ACC112 (cell line): ENCODE results near the gene A3GALT2.

ENCODE experiments used
- H2AFZ ChIP-seq: fragments of 200-600 bp; sonication (generic); one replicate; pipeline ENCODE4 v1.6.0; 2017; ENCODE audit warnings: antibody characterized with exemption, low read length; ENCODE audit not compliant: unreplicated experiment
- H3K27ac ChIP-seq: fragments of 200-600 bp; sonication (generic); 2 replicates; pipeline ENCODE4 v1.5.1; 2014; ENCODE audit warnings: low read depth, mild to moderate bottlenecking, antibody characterized with exemption, low read length, moderate library complexity
- H3K27me3 ChIP-seq: fragments of 200-600 bp; sonication (generic); 2 replicates; pipeline ENCODE4 v1.6.1; 2014; ENCODE audit warnings: mild to moderate bottlenecking, antibody characterized with exemption, low read length, moderate library complexity, mixed read lengths; ENCODE audit not compliant: insufficient read depth
- H3K36me3 ChIP-seq: fragments of 200-600 bp; sonication (generic); 2 replicates; pipeline ENCODE4 v1.6.1; 2016; ENCODE audit warnings: mild to moderate bottlenecking, antibody characterized with exemption, low read length, moderate library complexity, mixed read lengths; ENCODE audit not compliant: insufficient read depth
- H3K4me1 ChIP-seq: fragments of 200-600 bp; sonication (generic); one replicate; pipeline ENCODE4 v1.6.1; 2016; ENCODE audit warnings: low read length, mixed read lengths; ENCODE audit not compliant: insufficient read depth, unreplicated experiment, control insufficient read depth
- H3K4me3 ChIP-seq: fragments of 200-600 bp; sonication (generic); 2 replicates; pipeline ENCODE4 v1.5.1; 2014; ENCODE audit warnings: mild to moderate bottlenecking, low read depth, low read length
- H3K79me2 ChIP-seq: fragments of 200-600 bp; sonication (generic); one replicate; pipeline ENCODE4 v1.6.0; 2016; ENCODE audit warnings: low read length; ENCODE audit not compliant: control insufficient read depth, unreplicated experiment, insufficient read depth

Gene A3GALT2

DNA sequence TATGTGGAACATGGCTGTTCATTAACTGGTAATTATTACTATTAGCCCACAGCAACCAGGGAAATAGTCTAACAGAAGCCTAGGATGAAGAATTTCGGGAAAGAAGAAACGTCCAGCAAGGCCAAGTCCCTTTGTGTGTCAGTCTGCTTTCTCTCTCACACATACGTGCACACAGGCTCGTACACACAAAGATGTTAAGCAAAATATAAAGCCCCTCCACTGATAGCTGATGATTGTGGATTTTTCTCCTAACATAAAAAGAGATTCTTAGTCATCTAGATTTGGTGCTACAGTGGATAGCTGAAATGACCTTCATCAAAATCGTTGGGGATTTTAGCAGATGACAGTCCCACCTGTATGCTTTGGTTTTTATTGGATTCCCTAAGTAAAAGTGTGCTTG lies 42.1 kb upstream of the A3GALT2 start:
- Histone ChIP-seq H3K27ac (no peak overlapping the region), H3K27me3 (no peaks in the 10 kb centered on the region), H3K4me3 (no peak overlapping the region), H3K36me3 (peaks cover 25% of the 10 kb centered on the region; the same call in 1 of the 2 replicates), H3K79me2 (no peaks in the 10 kb centered on the region), H3K4me1 (peaks cover 9% of the 10 kb centered on the region), H2AFZ (no peak overlapping the region)

DNA sequence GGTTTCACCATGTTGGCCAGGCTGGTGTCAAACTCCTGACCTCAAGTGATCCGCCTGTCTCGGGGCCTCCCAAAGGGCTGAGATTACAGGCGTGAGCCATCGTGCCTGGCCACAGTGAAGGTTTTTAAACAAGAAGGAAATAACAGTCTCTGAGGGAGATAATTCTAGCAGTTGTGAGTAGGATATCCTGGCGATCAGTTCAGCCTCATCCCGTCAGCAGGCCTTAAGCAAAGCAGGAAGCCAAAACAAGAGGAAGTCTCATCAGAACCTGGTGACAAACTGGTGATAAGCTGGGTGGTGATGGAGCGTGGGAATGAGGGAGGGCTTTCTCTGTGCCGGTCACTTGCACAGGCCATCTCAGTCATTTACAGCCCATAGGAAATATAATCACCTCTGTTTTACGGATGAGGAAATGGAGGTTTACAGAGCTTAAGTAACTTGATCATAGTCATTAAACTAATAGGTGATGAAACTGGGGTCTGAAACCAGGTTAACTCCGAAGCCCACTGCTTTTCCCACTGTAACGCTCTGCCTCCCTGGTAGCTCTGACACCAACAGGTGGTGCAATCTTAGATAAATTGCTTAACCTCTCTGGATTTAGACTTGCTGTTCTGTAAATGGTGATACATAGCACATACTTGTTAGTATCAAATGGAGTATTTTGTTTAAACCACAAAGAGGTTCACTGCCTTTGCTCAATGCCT lies 40.8 kb upstream of the A3GALT2 start:
- Histone ChIP-seq H3K27me3 (no peaks in the 10 kb centered on the region), H3K4me1 (peaks cover 9% of the 10 kb centered on the region), H3K27ac (no peak overlapping the region), H3K36me3 (peaks cover 30% of the 10 kb centered on the region; the same call in 1 of the 2 replicates), H3K79me2 (no peaks in the 10 kb centered on the region), H3K4me3 (no peak overlapping the region), H2AFZ (no peak overlapping the region)

DNA sequence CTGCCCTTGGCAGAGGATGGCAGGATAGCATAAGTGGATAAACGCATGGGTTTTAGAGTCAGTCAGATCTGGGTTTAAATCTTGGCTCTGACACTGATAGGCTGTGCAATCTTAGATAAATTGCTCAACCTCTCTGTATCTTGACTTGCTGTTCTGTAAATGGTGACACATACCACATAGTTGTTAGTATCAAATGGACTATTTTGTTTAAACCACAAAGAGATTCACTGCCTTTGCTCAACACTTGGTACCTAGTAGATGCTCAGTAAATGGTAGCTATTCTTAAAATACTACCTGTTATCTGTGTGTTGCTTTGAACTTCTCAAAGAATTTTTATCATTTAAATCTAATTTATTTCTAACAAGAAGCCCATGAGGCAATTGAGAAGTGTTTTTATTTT lies 39.5 kb upstream of the A3GALT2 start:
- Histone ChIP-seq H3K27ac (no peak overlapping the region), H3K79me2 (no peaks in the 10 kb centered on the region), H3K36me3 (peaks cover 30% of the 10 kb centered on the region; the same call in 1 of the 2 replicates), H3K4me3 (no peak overlapping the region), H2AFZ (no peak overlapping the region), H3K4me1 (peaks cover 4% of the 10 kb centered on the region), H3K27me3 (no peaks in the 10 kb centered on the region)

DNA sequence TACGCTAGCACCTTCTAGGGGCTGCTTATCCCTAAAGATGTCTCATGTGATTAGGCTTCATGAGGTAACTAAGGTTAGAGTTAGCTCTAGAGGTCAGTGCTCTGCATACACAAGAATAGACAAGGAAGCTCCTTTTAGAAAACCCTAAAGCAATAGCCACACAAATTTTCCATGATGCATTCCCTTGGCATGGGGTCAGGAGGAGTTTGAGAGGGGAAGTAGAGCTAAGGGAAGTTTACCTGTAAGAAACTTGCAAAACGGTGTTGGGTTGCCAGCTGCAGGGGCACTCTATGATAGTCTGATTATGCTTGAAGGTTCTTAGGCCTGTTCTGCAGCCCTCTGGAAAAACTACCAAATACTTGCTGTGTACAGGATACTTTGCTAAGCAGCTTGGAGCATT lies 39.0 kb upstream of the A3GALT2 start:
- Histone ChIP-seq H3K27me3 (no peaks in the 10 kb centered on the region), H3K4me3 (no peak overlapping the region), H3K4me1 (no peaks in the 10 kb centered on the region), H3K27ac (no peak overlapping the region), H3K36me3 (peaks cover 29% of the 10 kb centered on the region; the same call in 1 of the 2 replicates), H2AFZ (no peak overlapping the region), H3K79me2 (no peaks in the 10 kb centered on the region)

DNA sequence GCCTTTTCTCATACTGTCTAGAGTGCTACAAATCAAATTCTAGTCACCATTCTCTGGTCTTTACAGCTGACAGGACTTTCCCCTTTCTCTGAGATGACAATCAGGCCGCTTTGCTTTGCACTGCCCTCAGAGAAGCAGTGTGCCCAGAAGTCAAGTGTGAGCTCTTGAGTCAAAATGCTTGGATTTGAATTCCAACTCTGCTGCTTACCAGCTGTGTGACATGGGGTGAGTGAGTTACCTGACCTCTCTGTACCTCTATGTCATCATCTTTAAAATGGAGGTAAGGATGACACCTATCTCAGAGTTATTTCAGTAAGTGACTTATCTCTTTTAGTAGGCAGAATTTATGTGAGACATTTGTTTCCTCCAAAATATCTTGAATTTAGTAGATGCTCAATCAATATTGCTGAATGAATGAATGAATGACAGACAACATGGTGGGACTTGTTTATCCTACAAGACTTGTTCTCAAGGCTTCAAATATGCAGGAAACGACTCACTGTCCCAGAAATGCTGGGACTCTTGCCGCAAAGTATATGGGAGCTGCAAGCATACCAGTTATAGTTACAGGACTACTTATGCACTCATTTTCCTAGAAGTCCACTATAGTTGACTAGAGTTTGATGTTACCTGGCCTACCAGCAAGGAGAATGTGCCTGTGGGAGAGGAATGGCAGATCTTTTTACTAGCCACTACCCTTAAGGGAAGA lies 38.1 kb upstream of the A3GALT2 start:
- Histone ChIP-seq H3K27me3 (no peaks in the 10 kb centered on the region), H3K79me2 (no peaks in the 10 kb centered on the region), H2AFZ (no peak overlapping the region), H3K4me1 (no peaks in the 10 kb centered on the region), H3K4me3 (no peak overlapping the region), H3K36me3 (peaks cover 24% of the 10 kb centered on the region; the same call in 1 of the 2 replicates), H3K27ac (no peak overlapping the region)

DNA sequence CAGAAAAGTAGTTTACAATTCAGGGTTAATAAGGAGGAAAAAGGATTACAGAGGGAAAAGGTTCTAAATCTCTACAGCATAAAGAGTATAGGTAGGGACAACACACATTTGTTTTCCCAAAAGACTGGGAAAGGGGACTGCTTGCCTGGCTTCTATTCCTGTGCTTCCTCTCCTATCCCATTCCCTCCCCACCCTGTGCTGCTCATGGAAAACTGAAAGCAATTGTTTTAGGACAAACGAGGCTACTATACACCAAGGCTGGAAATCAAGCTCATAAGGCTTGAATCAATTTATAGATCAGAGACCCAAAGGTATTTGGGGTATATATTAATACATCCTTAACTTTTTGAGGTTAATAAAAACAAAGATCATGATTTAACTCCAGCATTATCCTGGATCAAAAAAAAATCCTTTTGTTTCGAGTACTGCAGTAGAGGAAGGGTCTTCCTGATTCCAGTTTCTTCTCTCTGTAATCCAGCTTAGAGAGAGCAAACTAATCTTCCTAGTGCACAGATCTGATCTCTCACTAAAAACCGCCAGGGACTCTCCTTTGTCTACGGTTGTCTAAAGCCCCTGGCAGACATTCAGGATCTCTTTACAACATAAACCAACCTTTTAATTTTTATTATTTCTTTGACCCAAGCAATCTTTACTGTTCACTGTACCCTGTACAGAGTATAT lies 37.4 kb upstream of the A3GALT2 start:
- Histone ChIP-seq H3K36me3 (peaks cover 24% of the 10 kb centered on the region; the same call in 1 of the 2 replicates), H3K79me2 (no peaks in the 10 kb centered on the region), H3K4me1 (no peaks in the 10 kb centered on the region), H2AFZ (no peak overlapping the region), H3K27ac (no peak overlapping the region), H3K4me3 (no peak overlapping the region), H3K27me3 (no peaks in the 10 kb centered on the region)

DNA sequence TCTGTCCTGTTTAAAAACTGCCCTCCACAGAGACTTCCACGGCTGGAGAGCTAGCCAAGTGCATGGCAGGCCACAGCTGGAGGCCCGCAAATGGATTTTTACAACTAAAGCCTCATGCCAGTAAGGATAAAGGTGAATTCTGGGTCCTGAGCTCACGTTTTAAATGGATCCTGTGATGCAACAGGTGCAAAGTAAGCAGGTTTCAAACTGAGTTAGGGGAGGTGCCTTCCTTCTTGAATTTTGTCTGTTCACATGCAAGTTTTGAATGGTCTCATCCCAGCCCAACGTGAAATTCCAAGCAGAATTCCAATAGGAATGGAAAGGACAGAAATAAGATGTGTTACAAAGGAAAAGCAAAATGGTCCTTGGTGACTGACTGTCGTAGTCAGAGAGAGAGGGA lies 36.2 kb upstream of the A3GALT2 start:
- Histone ChIP-seq H2AFZ (no peak overlapping the region), H3K27me3 (no peaks in the 10 kb centered on the region), H3K4me3 (no peak overlapping the region), H3K27ac (no peak overlapping the region), H3K4me1 (no peaks in the 10 kb centered on the region), H3K79me2 (no peaks in the 10 kb centered on the region), H3K36me3 (peaks cover 24% of the 10 kb centered on the region; the same call in 1 of the 2 replicates)

DNA sequence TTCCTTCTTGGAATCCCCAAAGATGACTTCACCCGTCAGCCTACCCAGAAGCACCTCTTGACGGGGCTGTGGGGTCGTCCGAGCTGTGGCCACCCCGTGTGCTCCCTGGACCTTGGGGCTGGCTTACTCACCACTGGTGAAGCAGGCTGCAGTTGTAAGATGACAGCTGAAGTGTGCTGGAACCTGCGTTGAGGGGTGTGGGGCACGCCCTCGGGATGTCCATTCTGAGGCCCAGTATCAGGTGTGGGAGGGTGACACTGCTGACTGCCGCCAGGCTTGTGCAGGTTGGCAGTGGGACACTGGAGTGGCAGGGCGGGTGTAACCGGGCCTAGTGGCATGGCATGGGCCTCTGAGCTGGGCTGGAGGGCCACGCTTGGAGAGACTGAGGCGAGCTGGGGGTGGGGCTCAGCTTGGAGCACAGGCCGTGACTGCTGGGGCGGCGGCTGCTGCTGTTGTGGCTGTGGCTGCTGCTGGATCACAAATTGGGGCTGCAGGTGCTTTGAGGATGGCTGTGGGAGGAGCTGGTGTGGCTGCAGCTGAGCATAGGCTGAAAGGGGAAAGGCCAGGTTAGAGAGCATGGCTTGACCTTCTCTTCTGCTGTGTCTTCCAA lies 33.9 kb upstream of the A3GALT2 start:
- H3K4me3 ChIP-seq, result no peak overlapping the region
- peaks cover 10% of the 10 kb centered on the region for H3K4me1 ChIP-seq
- peaks cover 14% of the 10 kb centered on the region; the same call in 1 of the 2 replicates for H3K36me3 ChIP-seq
- no peak overlapping the region for H3K27ac ChIP-seq
- peaks cover 5% of the 10 kb centered on the region for H3K79me2 ChIP-seq
- H2AFZ ChIP-seq, result no peak overlapping the region
- H3K27me3 ChIP-seq, result no peaks in the 10 kb centered on the region

DNA sequence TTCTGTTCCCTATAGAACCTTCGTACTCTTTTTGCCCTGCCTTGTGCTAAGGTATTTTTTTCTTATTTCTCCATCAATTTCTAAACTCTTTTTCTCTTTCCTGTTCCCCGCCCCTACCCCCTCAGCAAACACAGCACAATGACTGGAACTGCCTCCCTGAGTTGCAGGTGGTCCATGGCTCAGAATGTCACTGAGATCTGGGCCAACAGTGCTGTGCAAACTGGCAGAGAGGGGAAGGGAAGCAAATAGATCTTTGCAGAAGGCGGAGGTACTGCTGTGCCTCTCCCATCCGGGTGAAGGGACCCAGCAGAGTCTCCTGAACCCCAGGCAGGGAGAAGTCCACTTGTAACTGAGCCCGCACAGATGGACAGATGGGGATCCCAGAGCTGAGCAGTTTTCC lies 32.6 kb upstream of the A3GALT2 start:
- H3K27me3 ChIP-seq, result no peaks in the 10 kb centered on the region
- no peak overlapping the region for H2AFZ ChIP-seq
- peaks cover 10% of the 10 kb centered on the region for H3K4me1 ChIP-seq
- H3K36me3 ChIP-seq, result peaks cover 10% of the 10 kb centered on the region; the same call in 1 of the 2 replicates
- no peak overlapping the region for H3K4me3 ChIP-seq
- H3K27ac ChIP-seq, result no peak overlapping the region
- peaks cover 16% of the 10 kb centered on the region for H3K79me2 ChIP-seq

DNA sequence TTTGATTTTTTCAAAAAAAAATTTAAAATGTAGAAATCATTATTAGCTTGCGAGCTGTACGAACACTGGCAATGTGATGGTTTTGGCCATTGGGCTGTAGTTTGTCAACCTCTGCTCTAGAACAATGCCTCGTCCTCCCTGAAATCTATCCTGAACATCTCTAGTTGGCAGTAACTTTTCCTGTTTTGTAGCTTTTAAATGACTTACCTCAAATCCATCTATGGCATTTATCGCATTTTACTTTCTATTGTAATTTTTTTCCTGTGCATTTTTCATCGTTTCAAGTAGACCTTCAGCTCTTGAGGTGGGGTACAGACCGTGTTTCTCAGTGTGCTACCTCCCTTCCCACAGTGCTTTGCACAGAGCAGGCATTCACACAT lies 30.4 kb upstream of the A3GALT2 start:
- Histone ChIP-seq H3K79me2 (peaks cover 38% of the 10 kb centered on the region), H3K4me3 (no peak overlapping the region), H3K36me3 (peaks cover 13% of the 10 kb centered on the region), H3K27ac (no peak overlapping the region), H3K4me1 (peaks cover 14% of the 10 kb centered on the region), H2AFZ (no peak overlapping the region), H3K27me3 (no peaks in the 10 kb centered on the region)
